ENCODE results near the gene PRR23B. TPM values are rescaled to one million over a fixed set of nuclear protein-coding genes. Genes with fewer than 3 reads are reported as not detected.

The PRR23B gene
- not detected in 2 replicates for total RNA-seq

DNA sequence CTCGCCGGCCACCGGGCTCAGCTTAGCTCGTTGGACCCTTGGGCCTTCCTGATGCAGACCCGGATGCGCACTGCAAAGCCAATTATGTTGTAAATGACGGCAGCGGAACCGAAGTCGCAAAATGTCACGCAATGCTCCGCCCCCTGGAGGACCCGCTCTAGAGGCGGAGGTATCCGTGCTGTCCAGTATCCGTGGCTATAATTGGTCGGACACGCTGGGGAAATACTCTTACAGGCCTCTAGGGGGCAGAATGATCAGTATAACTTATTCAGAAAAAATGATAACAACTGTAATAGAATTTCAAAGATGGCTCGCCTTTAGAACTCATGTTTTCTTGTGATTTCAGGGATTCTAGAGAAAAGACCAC, at the start of gene PRR23B:
Gene PRR23B, minus strand, starts transcription at position 59 of the 367 bp plus-strand sequence. CDS start 265 bp downstream, outside the sequence.

DNA sequence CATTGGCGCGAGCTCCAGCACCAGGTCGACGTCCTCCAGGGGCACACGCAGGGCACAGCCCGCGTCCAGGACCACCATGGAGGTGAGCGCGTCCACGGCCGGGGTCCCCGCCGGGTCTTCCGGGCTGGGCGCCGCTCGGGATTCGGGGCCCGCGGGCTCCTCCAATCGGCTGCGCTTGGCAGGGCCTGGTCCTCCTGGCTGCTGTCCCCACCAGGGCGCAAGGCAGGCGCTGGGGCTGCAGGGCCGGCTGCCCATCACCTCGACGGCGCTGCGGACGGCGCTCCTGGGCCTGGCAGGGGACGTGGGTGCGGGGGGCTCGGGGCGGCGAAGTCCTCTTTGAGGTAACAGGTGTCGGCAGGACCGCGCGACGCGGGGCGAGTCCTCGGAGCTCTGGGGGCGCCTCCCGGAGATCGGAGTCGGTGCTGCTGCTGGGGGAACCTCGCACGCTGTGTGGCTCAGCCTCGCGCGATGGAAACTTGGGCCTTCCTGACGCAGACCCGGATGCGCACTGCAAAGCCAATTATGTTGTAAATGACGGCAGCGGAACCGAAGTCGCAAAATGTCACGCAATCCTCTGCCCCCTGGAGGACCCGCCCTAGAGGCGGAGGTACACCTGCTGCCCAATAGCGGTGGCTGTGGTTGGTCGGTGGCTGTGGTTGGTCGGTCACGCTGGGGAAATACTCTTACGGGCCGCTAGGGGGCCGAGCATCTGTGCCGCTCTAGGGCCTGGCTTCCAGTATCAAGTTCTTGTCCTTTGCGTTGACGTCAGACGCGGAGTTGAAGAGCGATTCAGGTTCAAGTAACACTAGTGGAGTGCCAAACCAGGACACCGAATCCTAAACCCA, 23.9 kb upstream of the PRR23B start, which contains the start of gene PRR23C:
Gene PRR23C, minus strand, starts transcription at position 527 of the 845 bp plus-strand sequence. Its CDS starts 272 bp downstream, at position 255.

DNA sequence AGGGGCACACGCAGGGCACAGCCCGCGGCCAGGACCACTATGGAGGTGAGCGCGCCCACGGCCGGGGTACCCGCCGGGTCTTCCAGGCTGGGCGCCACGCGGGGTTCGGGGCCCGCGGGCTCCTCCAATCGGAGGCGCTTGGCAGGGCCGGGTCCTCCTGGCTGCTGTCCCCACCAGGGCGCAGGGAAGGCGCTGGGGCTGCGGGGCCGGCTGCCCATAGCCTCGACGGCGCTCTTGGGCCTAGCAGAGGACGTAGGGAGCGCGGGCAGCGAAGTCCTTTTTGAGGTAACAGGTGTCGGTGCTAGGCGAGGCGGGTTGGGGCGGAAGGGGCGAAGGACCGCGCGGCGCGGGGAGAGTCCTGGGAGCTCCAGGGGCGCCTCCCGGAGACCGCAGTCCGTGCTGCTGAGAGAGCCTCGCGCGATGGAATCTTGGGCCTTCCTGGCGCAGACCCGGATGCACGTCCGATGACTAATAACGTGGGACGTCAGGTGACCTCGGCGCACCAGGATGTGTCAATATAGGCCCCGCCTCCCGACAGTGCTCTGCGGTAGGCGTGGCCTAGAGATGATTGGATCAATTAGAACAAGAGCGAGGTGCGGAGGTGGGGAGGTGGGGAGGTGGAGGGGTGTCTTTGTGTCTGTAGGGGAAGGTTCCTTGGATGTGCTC, 14.5 kb downstream of the PRR23B start, which contains the start of gene PRR23A:
Gene PRR23A, minus strand, starts transcription at position 218 of the 666 bp plus-strand sequence. Its CDS starts 0 bp downstream, at position 218.

Other genes with a start within 250 kb of the PRR23B start
- 13.0 and 15.3 TPM in 2 replicates for gene PIK3CB, start 186.0 kb downstream of the PRR23B start, total RNA-seq
- gene FOXL2, start 73.8 kb downstream of the PRR23B start, total RNA-seq: 0.24 TPM in 1 of 2 replicates, not detected in the other
- gene FOXL2NB, start 73.7 kb downstream of the PRR23B start, total RNA-seq: 0.96 TPM in 1 of 2 replicates, not detected in the other
- not detected in 2 replicates for gene PRR23A, start 14.7 kb downstream of the PRR23B start, total RNA-seq
- not detected in 2 replicates for gene PRR23C, start 24.0 kb upstream of the PRR23B start, total RNA-seq

Measured in tracheal epithelial cell (primary cell).